Measurements from ENCODE around the gene STUM.

DNA sequence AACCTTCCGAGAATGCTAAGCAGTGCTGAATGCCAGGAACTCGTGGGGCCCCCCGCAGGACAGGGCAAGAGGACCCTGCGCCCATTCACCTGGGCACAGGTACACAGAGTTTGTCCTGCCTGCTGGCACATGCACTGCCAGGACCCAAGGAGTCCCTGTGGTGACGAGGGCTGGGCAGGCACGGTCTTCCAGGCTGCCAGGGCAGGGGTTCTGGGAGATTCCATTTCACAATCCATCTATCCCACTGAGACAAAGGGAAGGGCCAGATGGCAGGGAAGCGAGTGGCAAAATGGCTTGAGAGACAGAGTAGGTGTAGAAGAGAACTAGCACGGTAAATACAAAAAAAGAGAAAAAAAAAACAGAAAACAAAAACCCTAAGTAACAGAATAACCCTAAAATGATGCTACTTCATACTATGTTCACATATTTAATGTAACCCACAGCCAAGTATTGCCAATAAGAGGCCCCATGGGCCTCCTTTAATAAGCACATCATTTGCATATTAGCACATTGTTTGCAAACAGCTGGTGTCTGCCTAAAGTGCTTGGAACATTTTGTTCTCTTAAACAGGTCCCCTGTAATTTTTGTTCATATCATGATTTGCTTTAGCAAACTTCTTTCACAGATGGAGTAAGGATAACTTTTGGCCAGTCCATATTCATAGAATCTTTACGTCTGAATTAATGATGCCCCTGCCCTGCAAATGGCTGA lies 83.8 kb downstream of the STUM start:
- no peak for TF ChIP-seq FOS (IDR thresholded peaks at IDR 0.05; ENCODE audit: borderline replicate concordance, extremely low read depth, insufficient read length)
- TF ChIP-seq ZZZ3 (IDR thresholded peaks at IDR 0.05; ENCODE audit: control insufficient read depth, insufficient read length, low read depth) = no peak
- no peak for TF ChIP-seq CTCF (IDR thresholded peaks at IDR 0.05 in 2 of 3, conservative IDR thresholded peaks at IDR 0.05 in 1 of 3; ENCODE audit: control insufficient read depth in 2 of 3, extremely low read depth in 1 of 3, insufficient read depth in 1 of 3, low read depth in 3 of 3, low read length in 3 of 3)
- no peak for TF ChIP-seq ESRRA (IDR thresholded peaks at IDR 0.05; ENCODE audit: low read length)
- TF ChIP-seq POLR2AphosphoS5 (IDR thresholded peaks at IDR 0.05; ENCODE audit: low read length) = no peak
- TF ChIP-seq TBL1XR1 (IDR thresholded peaks at IDR 0.05; ENCODE audit: low read depth, low read length) = no peak
- TF ChIP-seq YY1 (IDR thresholded peaks at IDR 0.05; ENCODE audit: low read depth, low read length) = no peak
- no peak for TF ChIP-seq IKZF1 (conservative IDR thresholded peaks at IDR 0.05)
- TF ChIP-seq EZH2 (IDR thresholded peaks at IDR 0.05; ENCODE audit: borderline replicate concordance, control insufficient read depth, low read depth, low read length) = no peak
- no peak for TF ChIP-seq CBX5 (IDR thresholded peaks at IDR 0.05; ENCODE audit: low read depth)
